CD4-positive, alpha-beta T cell treated with Interleukin-1 beta for 1 hour (primary cell): ENCODE data around the gene WDFY2.
"Not testable (repeated sequence)": the region's sequence is repeated elsewhere in the genome, so short reads cannot be mapped to it uniquely, and the experiment has no call there.

ENCODE experiments used
- DNase-seq, 2 donors: peaks; one replicate each; pipeline ENCODE4 v3.0.0-alpha.2; 2020 to 2022

The WDFY2 gene

GRCh38 chr13:51673165-51673564 is 88.9 kb downstream of the WDFY2 start:
- DNase-seq, result no peak

GRCh38 chr13:51674276-51674675 is 90.0 kb downstream of the WDFY2 start:
- no peak for DNase-seq

GRCh38 chr13:51675385-51675784 is 91.1 kb downstream of the WDFY2 start:
- no peak for DNase-seq

- DNase-seq, result no peak
Measured at GRCh38 chr13:51675877-51676276, 91.6 kb downstream of the WDFY2 start.

- no peak for DNase-seq
Measured at GRCh38 chr13:51676739-51677138, 92.5 kb downstream of the WDFY2 start.

- no peak for DNase-seq
Measured at GRCh38 chr13:51678420-51678819, 94.2 kb downstream of the WDFY2 start.

GRCh38 chr13:51679616-51680015 is 95.4 kb downstream of the WDFY2 start:
- DNase-seq, result no peak

- no peak for DNase-seq
Measured at GRCh38 chr13:51681037-51681678, 96.9 kb downstream of the WDFY2 start.

- no peak for DNase-seq
Measured at GRCh38 chr13:51682686-51683085, 98.4 kb downstream of the WDFY2 start.

GRCh38 chr13:51683597-51683996 is 99.3 kb downstream of the WDFY2 start:
- no peak for DNase-seq

- DNase-seq, result no peak
Measured at GRCh38 chr13:51684076-51684475, 99.8 kb downstream of the WDFY2 start.

GRCh38 chr13:51687947-51688714 is 103.9 kb downstream of the WDFY2 start:
- DNase-seq, result no peak

GRCh38 chr13:51688937-51689662 is 104.8 kb downstream of the WDFY2 start:
- no peak for DNase-seq

GRCh38 chr13:51689663-51689996 is 105.4 kb downstream of the WDFY2 start:
- DNase-seq, result no peak

- DNase-seq, result not testable (repeated sequence)
Measured at GRCh38 chr13:51695677-51696076, 111.4 kb downstream of the WDFY2 start.

GRCh38 chr13:51697181-51697580 is 112.9 kb downstream of the WDFY2 start:
- DNase-seq, result no peak

GRCh38 chr13:51697855-51698254 is 113.6 kb downstream of the WDFY2 start:
- DNase-seq, result no peak

GRCh38 chr13:51698352-51698751 is 114.1 kb downstream of the WDFY2 start:
- DNase-seq, result no peak

GRCh38 chr13:51704399-51705313 is 120.4 kb downstream of the WDFY2 start:
- no peak for DNase-seq

- no peak for DNase-seq
Measured at GRCh38 chr13:51707461-51707860, 123.2 kb downstream of the WDFY2 start.

GRCh38 chr13:51713807-51714206 is 129.5 kb downstream of the WDFY2 start:
- DNase-seq, result no peak

GRCh38 chr13:51714663-51715168 is 130.5 kb downstream of the WDFY2 start:
- DNase-seq, result no peak

GRCh38 chr13:51715613-51716012 is 131.4 kb downstream of the WDFY2 start:
- DNase-seq, result no peak
